A549 (cell line): Measurements from ENCODE around the gene NR3C1.

Source experiments
- CBX8 ChIP-seq: fragments of 200-600 bp; sonication (generic); IDR thresholded peaks from 2 replicates; pipeline ENCODE4 v1.6.1; 2016
- CTCF ChIP-seq: fragments of >200 bp; sonication (Bioruptor Twin); formaldehyde crosslinking; IDR thresholded peaks from 3 replicates; pipeline ENCODE4 v1.5.1; 2016
- E2F6 ChIP-seq: IDR thresholded peaks from 2 replicates; pipeline ENCODE4 v1.6.1; 2012; ENCODE audit warnings: low read depth, borderline replicate concordance
- EP300 ChIP-seq, 2 experiments: fragments of >200 bp; sonication (Bioruptor Twin); formaldehyde crosslinking; IDR thresholded peaks; 2 replicates in 1 of 2; 3 replicates in 1 of 2; pipeline ENCODE4 v1.6.1; 2016 to 2017
- ESRRA ChIP-seq: fragments of 150-350 bp; IDR thresholded peaks from 2 replicates; pipeline ENCODE4 v1.6.1; 2014; ENCODE audit warnings: mild to moderate bottlenecking, low read length, borderline replicate concordance
- HDAC2 ChIP-seq: fragments of 200-600 bp; sonication (generic); IDR thresholded peaks from 2 replicates; pipeline ENCODE4 v1.6.1; 2016
- MAFK ChIP-seq: fragments of 450-650 bp; IDR thresholded peaks from 2 replicates; pipeline ENCODE4 v1.6.1; 2014; ENCODE audit not compliant: partially characterized antibody
- MYC ChIP-seq: IDR thresholded peaks from 2 replicates; pipeline ENCODE4 v1.6.1; 2012; ENCODE audit warnings: mild to moderate bottlenecking, inconsistent platforms, low read length, improper control_type of control experiment, borderline replicate concordance
- POLR2A ChIP-seq: IDR thresholded peaks from 2 replicates; pipeline ENCODE4 v1.6.1; 2012; ENCODE audit warnings: mild to moderate bottlenecking, low read length
- RAD21 ChIP-seq, 2 experiments: fragments of >200 bp in 1 of 2; sonication (Bioruptor Twin) in 1 of 2; formaldehyde crosslinking in 1 of 2; IDR thresholded peaks in 1 of 2; conservative IDR thresholded peaks in 1 of 2; 2 replicates in 1 of 2; 3 replicates in 1 of 2; pipeline ENCODE4 v1.6.1; 2012 to 2018; ENCODE audit warnings: inconsistent platforms in 1 of 2
- RFX5 ChIP-seq: fragments of 450-650 bp; IDR thresholded peaks from 2 replicates; pipeline ENCODE4 v1.7.1; 2014; ENCODE audit warnings: antibody characterized with exemption, mild to moderate bottlenecking, moderate library complexity
- RNF2 ChIP-seq: fragments of 200-600 bp; sonication (generic); IDR thresholded peaks from 2 replicates; pipeline ENCODE4 v1.6.1; 2016; ENCODE audit warnings: low read depth, mild to moderate bottlenecking, antibody characterized with exemption, moderate library complexity, borderline replicate concordance
- SMC3 ChIP-seq: fragments of >200 bp; sonication (Bioruptor Twin); formaldehyde crosslinking; IDR thresholded peaks from 3 replicates; pipeline ENCODE4 v1.6.1; 2018; ENCODE audit warnings: inconsistent platforms

- TF ChIP-seq POLR2A (no peak), E2F6 (no peak), CTCF (no peak), RNF2 (no peak), CBX8 (no peak), MYC (no peak), EP300 (IDR thresholded peaks at IDR 0.05) (no peak), MAFK (no peak), RAD21 (conservative IDR thresholded peaks at IDR 0.05 in 1 of 2, IDR thresholded peaks at IDR 0.05 in 1 of 2) (no peak), HDAC2 (no peak), ESRRA (no peak), RFX5 (no peak), SMC3 (no peak)
Observed at GRCh38 chr5:143275512-143276363, 127.7 kb downstream of the NR3C1 start.
